GM12874 (cell line): Measurements from ENCODE around the gene SERAC1.

Experiments used
- CTCF ChIP-seq: IDR thresholded peaks from 2 replicates; pipeline ENCODE4 v1.5.1; 2011; ENCODE audit warnings: low read depth, mild to moderate bottlenecking, control low read depth, low read length, moderate library complexity; ENCODE audit not compliant: insufficient read depth

Gene SERAC1

GRCh38 chr6:158174514-158174913 lies 6.5 kb upstream of the SERAC1 start:
- TF ChIP-seq CTCF, result no peak

DNA sequence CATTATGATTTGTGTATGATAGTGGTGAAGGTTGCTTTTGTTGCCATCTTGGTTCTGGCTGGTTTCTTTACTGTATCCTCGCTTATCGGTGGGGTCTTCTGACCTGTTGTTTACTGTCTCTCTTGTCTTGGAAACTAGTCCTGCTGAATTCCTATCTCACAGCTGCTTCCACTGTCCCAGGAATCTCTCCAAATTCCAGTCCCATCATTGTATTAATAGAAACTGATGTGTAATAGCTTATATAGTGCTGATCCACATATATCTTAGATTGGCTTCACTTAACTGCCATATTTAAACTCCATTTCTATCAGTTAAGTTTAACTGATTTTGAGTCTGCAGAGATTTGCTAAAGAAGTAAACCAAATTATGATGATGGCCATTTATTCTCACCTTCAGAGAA lies 6.0 kb upstream of the SERAC1 start:
- no peak for TF ChIP-seq CTCF

DNA sequence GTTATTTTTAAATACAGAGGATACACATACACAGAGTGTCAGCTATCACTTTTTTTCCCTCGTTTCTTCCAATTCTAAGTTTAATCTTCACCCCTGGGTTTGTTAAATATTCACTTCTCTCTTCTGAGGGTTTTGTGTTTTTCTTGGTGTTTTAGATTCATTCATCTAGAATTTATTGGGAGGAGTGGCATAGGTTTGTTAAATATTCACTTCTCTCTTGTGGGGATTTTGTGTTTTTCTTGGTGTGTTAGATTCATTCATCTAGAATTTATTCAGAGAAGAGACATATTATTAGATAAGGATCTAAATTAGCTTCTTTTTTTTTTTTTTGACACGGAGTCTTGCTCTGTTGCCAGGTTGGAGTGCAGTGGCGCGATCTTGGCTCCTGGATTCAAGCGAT lies 3.9 kb upstream of the SERAC1 start:
- TF ChIP-seq CTCF, result no peak

- no peak for TF ChIP-seq CTCF
Measured at GRCh38 chr6:158170656-158171081, 2.6 kb upstream of the SERAC1 start.

- TF ChIP-seq CTCF, result no peak
Measured at GRCh38 chr6:158165919-158166416, 2.1 kb downstream of the SERAC1 start.

GRCh38 chr6:158164579-158165170 lies 3.4 kb downstream of the SERAC1 start:
- no peak for TF ChIP-seq CTCF

DNA sequence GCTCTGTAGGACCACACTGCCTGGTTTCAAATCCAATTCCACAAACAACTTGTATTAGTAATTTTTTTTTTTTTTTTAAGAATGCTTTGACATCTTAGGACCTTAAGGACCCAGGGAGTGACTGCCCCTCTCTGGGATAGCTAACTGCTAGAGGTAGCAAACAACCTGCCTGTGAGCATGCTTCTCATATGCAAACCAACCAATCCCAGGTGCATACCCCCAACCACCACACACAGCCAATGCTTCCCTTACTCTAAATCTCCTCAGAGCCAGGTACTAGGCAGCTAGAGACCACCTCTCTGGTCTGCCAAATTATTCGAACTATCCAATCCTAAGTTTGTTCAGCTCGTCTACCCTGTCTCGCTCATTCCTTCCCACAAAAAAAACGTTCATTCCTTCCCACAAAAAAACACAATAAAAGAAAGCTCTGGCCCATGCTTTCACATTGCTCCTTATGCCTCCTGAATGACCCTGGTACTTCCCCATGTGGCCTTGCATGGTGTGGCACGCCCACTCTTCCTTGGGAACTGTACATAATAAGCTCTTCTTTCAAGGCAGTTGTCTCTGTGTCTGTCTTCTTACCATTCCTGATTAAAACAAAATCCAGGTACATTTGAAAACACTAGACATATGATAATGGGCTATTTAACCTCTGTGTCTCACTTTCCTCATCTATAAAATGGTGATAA lies 6.4 kb downstream of the SERAC1 start:
- no peak for TF ChIP-seq CTCF
